GM06990 (cell line): ENCODE data around the gene PHTF1.
"Not testable (repeated sequence)": the region's sequence is repeated elsewhere in the genome, so short reads cannot be mapped to it uniquely, and the experiment has no call there.

ENCODE experiments used
- DNase-seq: peaks from one replicate; pipeline ENCODE4 v3.0.0-alpha.2; 2011; ENCODE audit not compliant: insufficient read length; ENCODE audit errors: extremely low read depth
- H3K27me3 ChIP-seq: replicated peaks from 2 replicates; pipeline ENCODE4 v1.6.0; 2011; ENCODE audit warnings: low read length; ENCODE audit not compliant: control insufficient read depth, insufficient read depth
- H3K36me3 ChIP-seq: 2 replicates; pipeline ENCODE4 v1.5.1; 2011; ENCODE audit warnings: low read length; ENCODE audit not compliant: control insufficient read depth, insufficient read depth
- H3K4me3 ChIP-seq: replicated peaks from 2 replicates; pipeline ENCODE4 v1.5.1; 2011; ENCODE audit warnings: low read depth, mild to moderate bottlenecking, control low read depth, low read length
- CTCF ChIP-seq: IDR thresholded peaks from 2 replicates; pipeline ENCODE4 v1.5.1; 2011; ENCODE audit warnings: low read length, control low read depth, mild to moderate bottlenecking, inconsistent platforms; ENCODE audit not compliant: insufficient read depth, poor library complexity, severe bottlenecking

The PHTF1 gene

DNA sequence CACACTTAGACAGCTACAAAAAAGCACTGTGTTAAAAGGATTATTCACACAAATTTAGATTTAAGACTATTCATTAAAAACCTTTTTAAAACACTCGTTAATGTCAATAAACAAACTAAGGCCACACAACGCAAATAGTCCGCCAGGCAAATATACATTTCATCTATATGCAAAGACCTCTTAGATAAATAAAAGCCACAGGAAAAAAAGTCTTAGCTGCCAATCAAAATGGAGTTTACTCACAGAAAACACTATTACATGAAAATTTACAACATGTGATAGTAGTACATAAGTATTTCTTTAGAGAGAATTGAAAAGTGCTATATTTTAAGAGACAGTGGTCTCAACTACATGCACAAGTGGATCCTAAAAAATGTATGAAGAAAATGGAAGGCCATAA, 2.7 kb upstream of the PHTF1 start:
- no peak for TF ChIP-seq CTCF
- H3K27me3 ChIP-seq: no peaks in the 10 kb centered on the region

DNA sequence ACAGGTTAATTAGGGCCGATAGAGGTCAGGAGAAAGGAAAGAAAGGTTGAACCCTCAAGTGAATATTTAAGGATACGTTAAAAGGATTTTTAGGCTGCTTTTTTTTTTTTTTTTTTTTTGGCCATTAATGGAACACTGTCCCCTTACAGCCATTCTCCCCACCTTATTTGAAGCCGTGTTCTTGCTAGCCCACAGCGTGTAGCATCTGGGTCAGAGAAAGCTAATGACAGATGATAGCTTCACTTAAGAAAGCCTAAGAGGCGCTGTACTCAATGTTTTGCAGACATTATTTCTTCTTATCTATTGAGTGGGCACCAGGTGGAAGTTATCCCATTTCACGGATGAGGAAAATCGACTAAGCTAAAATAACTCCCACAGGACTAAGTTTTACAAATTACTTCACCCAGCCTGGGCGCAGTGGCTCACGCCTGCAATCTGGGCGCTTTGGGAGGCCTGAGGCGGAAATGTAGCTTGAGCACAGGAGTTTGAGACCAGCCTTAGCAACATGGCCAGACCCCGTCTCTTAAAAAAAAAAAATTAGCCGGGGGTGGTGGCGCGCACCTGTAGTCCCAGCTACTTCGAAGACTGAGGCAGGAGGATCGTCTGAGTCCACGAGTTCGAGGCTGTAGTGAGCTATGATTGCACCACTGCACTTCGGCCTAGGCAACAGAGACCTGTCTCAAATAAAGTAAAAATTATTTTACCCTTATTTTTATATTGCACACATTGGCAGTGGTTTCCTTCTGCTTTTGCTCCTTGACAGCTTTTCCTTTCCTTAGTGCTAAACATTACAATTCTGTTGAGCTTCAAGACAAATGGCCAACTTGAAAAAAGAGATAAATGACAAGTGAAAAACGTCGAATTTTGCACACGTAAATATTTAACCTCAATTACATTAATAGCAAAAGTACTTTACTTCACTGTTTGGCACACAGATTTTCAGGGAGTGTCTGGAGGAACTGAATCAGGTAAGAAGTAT, 1.1 kb upstream of the PHTF1 start:
- no peak for DNase-seq
- no peaks in the 10 kb centered on the region for H3K36me3 ChIP-seq
- peak overlapping the region; percentile 76 for H3K4me3 ChIP-seq
- no peaks in the 10 kb centered on the region for H3K27me3 ChIP-seq
- TF ChIP-seq CTCF: no peak

More for the DNA sequence above, 2.7 kb upstream of the PHTF1 start:
- DNase-seq: no peak
- H3K4me3 ChIP-seq: no peak overlapping the region
- H3K36me3 ChIP-seq: peaks cover 4% of the 10 kb centered on the region

- H3K27me3 ChIP-seq: no peaks in the 10 kb centered on the region
- no peaks in the 10 kb centered on the region for H3K36me3 ChIP-seq
- peak; percentile 82 for DNase-seq
- TF ChIP-seq CTCF: no peak
- H3K4me3 ChIP-seq: peak overlapping the region; percentile 76
Measured at GRCh38 chr1:113758631-113759332, 504 bp downstream of the PHTF1 start.

- no peaks in the 10 kb centered on the region for H3K27me3 ChIP-seq
- no peak for TF ChIP-seq CTCF
- no peak overlapping the region for H3K4me3 ChIP-seq
- no peak for DNase-seq
- H3K36me3 ChIP-seq: no peaks in the 10 kb centered on the region
Measured at GRCh38 chr1:113756461-113756860, 2.8 kb downstream of the PHTF1 start.

GRCh38 chr1:113753333-113753732, 6.0 kb downstream of the PHTF1 start:
- not testable (repeated sequence) for H3K27me3 ChIP-seq, DNase-seq, H3K36me3 ChIP-seq, H3K4me3 ChIP-seq

DNA sequence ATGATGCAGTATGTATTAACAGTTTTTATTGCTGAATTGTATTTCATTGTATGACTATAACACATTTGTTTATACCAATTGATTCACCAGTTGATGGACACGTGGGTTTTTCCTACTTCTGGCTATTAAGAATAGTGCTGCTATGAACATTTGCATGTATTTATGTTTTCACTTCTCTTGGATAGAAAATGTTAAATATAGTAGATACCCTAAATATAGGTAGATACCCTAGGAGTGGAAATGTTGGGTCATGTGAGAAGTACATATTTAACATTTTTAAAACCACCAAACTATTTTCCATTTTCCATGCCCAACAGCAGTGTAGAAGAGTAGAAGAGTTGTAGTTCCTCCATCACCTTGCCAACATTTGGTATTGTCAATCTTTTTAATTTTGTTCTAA, 7.8 kb downstream of the PHTF1 start:
- Histone ChIP-seq H3K4me3 (no peak overlapping the region), H3K27me3 (no peaks in the 10 kb centered on the region), H3K36me3 (peaks cover 2% of the 10 kb centered on the region)
- TF ChIP-seq CTCF: no peak
- no peak for DNase-seq
